Upper lobe of left lung (tissue), 4 donors: Measurements from ENCODE around the gene ADRA1B.

Experiments used
- CTCF ChIP-seq, 6 experiments: fragments of 450-650 bp in 4 of 6; fragments of 200-600 bp in 2 of 6; sonication (generic) in 2 of 6; IDR thresholded peaks; one replicate each; pipeline ENCODE4 v1.5.1; 2016 to 2019; ENCODE audit warnings: antibody characterized with exemption in 6 of 6
- EP300 ChIP-seq, 4 donors: sonication (generic); formaldehyde crosslinking; IDR thresholded peaks; one replicate each; pipeline ENCODE4 v1.5.1; 2017; ENCODE audit warnings: antibody characterized with exemption in 4 of 4, control low read depth in 2 of 4
- POLR2A ChIP-seq, 4 donors: fragments of 450-650 bp; IDR thresholded peaks; one replicate each; pipeline ENCODE4 v1.5.1; 2016 to 2017; ENCODE audit warnings: antibody characterized with exemption in 4 of 4, mild to moderate bottlenecking in 2 of 4
- POLR2AphosphoS5 ChIP-seq, 2 donors: sonication (generic); formaldehyde crosslinking; IDR thresholded peaks; one replicate each; pipeline ENCODE4 v1.5.1; 2017; ENCODE audit warnings: antibody characterized with exemption in 2 of 2

GRCh38 chr5:160007514-160007913 lies 91.2 kb downstream of the ADRA1B start:
- TF ChIP-seq CTCF (IDR thresholded peaks at IDR 0.05) = no peak
- no peak for TF ChIP-seq POLR2AphosphoS5 (IDR thresholded peaks at IDR 0.05)
- TF ChIP-seq EP300 (IDR thresholded peaks at IDR 0.05) = no peak
- no peak for TF ChIP-seq POLR2A (IDR thresholded peaks at IDR 0.05)
